SK-N-SH treated with all-trans-retinoic acid at 6 μM for 48 hours (cell line): ENCODE results near the gene STX18.

Experiments
- ATAC-seq: fragments of 200-7000 bp; cut with Tn5 transposase; 3 replicates; pipeline ENCODE4 v1.9.1; 2020; ENCODE audit warnings: mild to moderate bottlenecking, moderate library complexity
- ARNTL ChIP-seq: fragments of 450-650 bp; formaldehyde crosslinking; IDR thresholded peaks from 2 replicates; pipeline ENCODE4 v1.5.0; 2020; ENCODE audit warnings: low read depth, mild to moderate bottlenecking, moderate library complexity, borderline replicate concordance
- BACH2 ChIP-seq: fragments of 250-450 bp; sonication (Bioruptor Pico); IDR thresholded peaks from 2 replicates; pipeline ENCODE4 v1.9.0; 2021; ENCODE audit warnings: mild to moderate bottlenecking, borderline replicate concordance
- CREB5 ChIP-seq: fragments of 250-450 bp; sonication (Bioruptor Pico); IDR thresholded peaks from 2 replicates; pipeline ENCODE4 v1.5.1; 2020; ENCODE audit warnings: low read depth, mild to moderate bottlenecking, moderate library complexity
- CSDC2 ChIP-seq: fragments of 250-450 bp; sonication (Bioruptor Pico); IDR thresholded peaks from 2 replicates; pipeline ENCODE4 v1.5.0; 2020; ENCODE audit warnings: mild to moderate bottlenecking, moderate library complexity
- CSRNP3 ChIP-seq: fragments of 250-450 bp; sonication (Bioruptor Pico); IDR thresholded peaks from 2 replicates; pipeline ENCODE4 v1.5.1; 2021; ENCODE audit warnings: mild to moderate bottlenecking, moderate library complexity
- ESRRG ChIP-seq: fragments of 250-450 bp; sonication (Bioruptor Pico); IDR thresholded peaks from 2 replicates; pipeline ENCODE4 v1.6.1; 2021; ENCODE audit warnings: mild to moderate bottlenecking
- GLIS3 ChIP-seq: fragments of 250-450 bp; sonication (Bioruptor Pico); IDR thresholded peaks from 2 replicates; pipeline ENCODE4 v1.5.0; 2020; ENCODE audit warnings: mild to moderate bottlenecking, moderate library complexity
- OSR1 ChIP-seq: fragments of 250-450 bp; sonication (Bioruptor Pico); IDR thresholded peaks from 2 replicates; pipeline ENCODE4 v1.8.0; 2022; ENCODE audit warnings: moderate library complexity, mild to moderate bottlenecking, inconsistent platforms
- PATZ1 ChIP-seq: fragments of 250-450 bp; sonication (Bioruptor Pico); IDR thresholded peaks from 2 replicates; pipeline ENCODE4 v1.8.0; 2020; ENCODE audit warnings: mild to moderate bottlenecking, moderate library complexity, borderline replicate concordance
- POU6F1 ChIP-seq: fragments of 250-450 bp; sonication (Bioruptor Pico); IDR thresholded peaks from 2 replicates; pipeline ENCODE4 v1.8.0; 2021; ENCODE audit warnings: low read depth, mild to moderate bottlenecking, moderate library complexity, borderline replicate concordance
- PPARA ChIP-seq: fragments of 250-450 bp; sonication (Bioruptor Pico); IDR thresholded peaks from 2 replicates; pipeline ENCODE4 v1.5.0; 2020; ENCODE audit warnings: mild to moderate bottlenecking, borderline replicate concordance
- SNAI2 ChIP-seq: fragments of 250-450 bp; sonication (Bioruptor Pico); IDR thresholded peaks from 2 replicates; pipeline ENCODE4 v1.5.0; 2020; ENCODE audit warnings: mild to moderate bottlenecking, moderate library complexity
- TCF4 ChIP-seq: fragments of 250-450 bp; sonication (Bioruptor Pico); IDR thresholded peaks from 2 replicates; pipeline ENCODE4 v1.8.0; 2021; ENCODE audit warnings: mild to moderate bottlenecking, moderate library complexity, borderline replicate concordance
- TOX ChIP-seq: fragments of 250-450 bp; sonication (Bioruptor Pico); IDR thresholded peaks from 2 replicates; pipeline ENCODE4 v1.8.0; 2021; ENCODE audit warnings: mild to moderate bottlenecking, moderate library complexity, borderline replicate concordance
- TSHZ2 ChIP-seq: fragments of 250-450 bp; sonication (Bioruptor Pico); IDR thresholded peaks from 2 replicates; pipeline ENCODE4 v1.5.0; 2020; ENCODE audit warnings: mild to moderate bottlenecking, moderate library complexity
- ZC3H10 ChIP-seq: fragments of 250-450 bp; sonication (Bioruptor Pico); IDR thresholded peaks from 2 replicates; pipeline ENCODE4 v1.5.1; 2021; ENCODE audit warnings: mild to moderate bottlenecking, moderate library complexity
- ZNF565 ChIP-seq: fragments of 450-650 bp; formaldehyde crosslinking; conservative IDR thresholded peaks from 2 replicates; pipeline ENCODE4 v1.5.0; 2020; ENCODE audit warnings: low read depth, mild to moderate bottlenecking, moderate library complexity
- ZNF70 ChIP-seq: fragments of 450-650 bp; formaldehyde crosslinking; IDR thresholded peaks from 2 replicates; pipeline ENCODE4 v1.5.0; 2020; ENCODE audit warnings: mild to moderate bottlenecking, moderate library complexity
- ZNF8 ChIP-seq: fragments of 450-650 bp; formaldehyde crosslinking; IDR thresholded peaks from 2 replicates; pipeline ENCODE4 v1.5.0; 2020; ENCODE audit warnings: mild to moderate bottlenecking, moderate library complexity

The STX18 gene

GRCh38 chr4:4418676-4419390 is 123.0 kb downstream of the STX18 start:
- ATAC-seq, result no peak
- TF ChIP-seq BACH2 (CRISPR knock-in tag), result no peak
- TF ChIP-seq CSDC2 (CRISPR knock-in tag), result no peak
- TF ChIP-seq TOX (CRISPR knock-in tag), result no peak
- TF ChIP-seq ESRRG (CRISPR knock-in tag), result no peak
- no peak for TF ChIP-seq CSRNP3 (CRISPR knock-in tag)
- TF ChIP-seq OSR1 (CRISPR knock-in tag), result no peak
- no peak for TF ChIP-seq PPARA (CRISPR knock-in tag)
- no peak for TF ChIP-seq POU6F1 (CRISPR knock-in tag)
- no peak for TF ChIP-seq ZNF565 (CRISPR knock-in tag)

- TF ChIP-seq GLIS3 (CRISPR knock-in tag), result no peak
- no peak for TF ChIP-seq BACH2 (CRISPR knock-in tag)
- TF ChIP-seq ARNTL (CRISPR knock-in tag), result no peak
- TF ChIP-seq CREB5, result no peak
- no peak for TF ChIP-seq CSRNP3 (CRISPR knock-in tag)
- no peak for ATAC-seq
Measured at GRCh38 chr4:4417886-4418285, 124.0 kb downstream of the STX18 start.

- ATAC-seq, result no peak
- TF ChIP-seq SNAI2 (CRISPR knock-in tag), result no peak
- TF ChIP-seq PPARA (CRISPR knock-in tag), result no peak
- TF ChIP-seq ZC3H10, result no peak
- TF ChIP-seq, all 23 proteins: peak for 0
Measured at GRCh38 chr4:4416981-4417380, 124.9 kb downstream of the STX18 start.

GRCh38 chr4:4415806-4416805 is 125.7 kb downstream of the STX18 start:
- no peak for ATAC-seq
- TF ChIP-seq ARNTL (CRISPR knock-in tag), result no peak
- no peak for TF ChIP-seq OSR1 (CRISPR knock-in tag)
- TF ChIP-seq TSHZ2 (CRISPR knock-in tag), result no peak
- no peak for TF ChIP-seq TOX (CRISPR knock-in tag)
- no peak for TF ChIP-seq CREB5
- TF ChIP-seq SNAI2 (CRISPR knock-in tag), result no peak
- TF ChIP-seq ZC3H10, result no peak
- no peak for TF ChIP-seq TCF4
- TF ChIP-seq PATZ1, result no peak
- no peak for TF ChIP-seq GLIS3 (CRISPR knock-in tag)
- no peak for TF ChIP-seq ZNF70 (CRISPR knock-in tag)
- no peak for TF ChIP-seq ZNF565 (CRISPR knock-in tag)
- no peak for TF ChIP-seq CSDC2 (CRISPR knock-in tag)
- no peak for TF ChIP-seq ZNF8
